Left hindlimb (tissue), 1 donor: ENCODE data around the gene CCDC124.

Experiments
- DNase-seq: peaks from one replicate; pipeline ENCODE4 v3.0.0-alpha.2; 2018

Gene CCDC124

DNA sequence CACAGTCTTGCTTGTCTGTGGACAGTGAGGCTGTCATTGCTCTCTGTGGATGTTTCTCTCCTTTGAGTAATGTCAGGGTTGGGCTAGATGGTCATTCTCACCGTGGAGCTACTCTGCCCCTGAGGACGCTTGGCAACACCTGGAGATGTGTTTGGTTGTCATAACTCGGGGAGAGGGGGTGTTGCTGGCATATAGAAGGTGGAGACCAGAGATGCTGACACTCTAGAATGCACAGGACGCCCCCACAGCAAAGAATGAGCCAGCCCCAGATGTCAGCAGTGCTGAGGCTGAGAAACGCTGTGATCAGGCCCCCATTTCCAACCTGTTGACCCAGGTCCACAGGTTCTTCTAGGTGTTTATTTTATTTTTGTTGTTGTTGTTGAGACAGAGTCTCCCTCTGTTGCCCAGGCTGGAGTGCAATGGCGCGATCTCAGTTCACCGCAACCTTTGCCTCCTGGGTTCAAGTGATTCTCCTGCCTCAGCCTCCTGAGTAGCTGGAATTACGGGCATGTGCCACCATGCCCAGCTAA lies 4.6 kb downstream of the CCDC124 start:
- no peak for DNase-seq

- DNase-seq: peak; percentile 76
Measured at GRCh38 chr19:17938092-17938845, 5.5 kb downstream of the CCDC124 start.

- no peak for DNase-seq
Measured at GRCh38 chr19:17942181-17942580, 9.4 kb downstream of the CCDC124 start.

DNA sequence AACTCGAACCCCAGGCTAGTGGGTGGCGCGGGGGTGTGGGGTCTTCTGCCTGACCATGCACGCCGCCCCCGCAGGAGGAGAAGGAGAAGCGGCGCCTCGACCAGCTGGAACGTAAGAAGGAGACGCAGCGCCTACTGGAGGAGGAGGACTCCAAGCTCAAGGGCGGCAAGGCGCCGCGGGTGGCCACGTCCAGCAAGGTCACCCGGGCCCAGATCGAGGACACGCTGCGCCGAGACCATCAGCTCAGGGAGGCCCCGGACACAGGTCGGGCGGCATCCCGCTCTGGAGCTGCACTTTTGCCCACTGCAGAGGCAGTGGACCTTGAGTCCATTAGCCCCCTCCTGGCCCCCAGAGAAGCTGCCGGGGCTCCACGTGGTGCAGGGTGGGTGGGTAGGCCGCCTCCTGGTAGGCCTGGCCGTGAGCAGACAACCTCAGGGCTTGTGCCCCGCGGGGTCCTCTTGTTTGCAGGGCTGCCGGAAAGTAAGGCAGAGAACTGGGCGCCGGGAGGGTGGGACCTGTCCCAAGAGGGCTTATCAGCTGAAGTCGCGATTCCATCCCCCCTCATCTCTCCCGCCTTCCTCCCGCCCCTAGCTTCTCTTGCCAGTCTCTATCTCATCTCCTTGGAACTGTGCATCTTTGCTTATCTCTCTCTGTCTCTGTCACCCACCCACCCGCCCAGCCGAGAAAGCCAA lies 9.9 kb downstream of the CCDC124 start:
- no peak for DNase-seq

DNA sequence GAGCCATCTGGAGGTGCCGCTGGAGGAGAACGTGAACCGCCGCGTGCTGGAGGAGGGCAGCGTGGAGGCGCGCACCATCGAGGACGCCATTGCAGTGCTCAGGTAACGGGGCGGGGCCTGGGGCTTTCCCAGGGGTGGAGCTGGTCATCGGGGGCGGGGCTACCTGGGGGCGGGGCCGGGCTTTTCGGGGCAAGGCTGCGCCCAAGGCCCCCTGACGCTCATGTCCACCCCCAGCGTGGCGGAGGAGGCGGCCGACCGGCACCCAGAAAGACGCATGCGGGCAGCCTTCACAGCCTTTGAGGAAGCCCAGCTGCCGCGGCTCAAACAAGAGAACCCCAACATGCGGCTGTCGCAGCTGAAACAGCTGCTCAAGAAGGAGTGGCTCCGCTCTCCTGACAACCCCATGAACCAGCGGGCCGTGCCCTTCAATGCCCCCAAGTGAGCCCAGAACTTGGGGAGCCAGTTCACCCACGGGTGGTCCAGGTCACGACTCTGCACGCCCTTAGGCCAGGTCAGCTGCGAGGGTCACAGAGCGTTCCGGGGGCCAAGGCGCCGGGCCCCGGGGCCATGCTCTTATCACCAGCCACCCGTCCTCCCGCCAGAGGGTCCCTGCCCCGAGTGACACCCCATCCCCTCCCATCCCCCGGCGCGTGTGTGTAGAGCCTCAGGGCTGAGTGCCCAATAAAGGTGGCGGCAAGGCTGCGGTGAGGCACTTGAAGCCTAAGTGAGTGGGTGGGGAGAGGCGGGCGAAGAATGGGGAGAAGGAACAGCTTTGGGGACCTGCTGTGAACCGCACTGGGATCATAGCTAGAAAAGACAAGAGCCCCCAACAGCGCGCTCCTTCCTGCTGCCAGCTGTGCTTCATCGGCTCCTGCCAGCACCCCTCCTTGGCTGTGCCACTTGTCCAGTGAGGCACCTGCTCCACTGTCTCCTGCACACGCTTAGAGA lies 10.7 kb downstream of the CCDC124 start:
- DNase-seq: no peak

DNA sequence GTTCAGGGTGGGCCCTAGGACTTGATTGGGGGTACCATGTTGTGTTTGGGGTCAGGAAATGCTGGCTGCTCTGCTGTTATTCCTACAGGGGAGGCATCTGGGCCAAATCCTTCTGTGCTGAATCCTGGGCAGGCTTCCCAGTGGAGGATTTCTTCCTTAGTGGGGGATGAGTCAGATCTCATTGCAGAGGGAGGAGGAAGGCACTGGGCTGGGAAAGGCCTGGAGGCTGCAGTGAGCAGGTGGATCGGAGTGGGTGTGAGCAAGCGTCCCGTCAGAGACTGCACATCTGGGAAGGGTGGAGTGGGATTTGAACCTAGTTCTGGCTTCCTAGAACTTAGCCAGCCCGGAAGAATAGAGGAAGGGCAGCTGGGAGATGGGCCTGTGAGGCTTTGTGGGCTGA lies 11.5 kb downstream of the CCDC124 start:
- DNase-seq: no peak

GRCh38 chr19:17946965-17947784 lies 14.4 kb downstream of the CCDC124 start:
- DNase-seq: no peak

DNA sequence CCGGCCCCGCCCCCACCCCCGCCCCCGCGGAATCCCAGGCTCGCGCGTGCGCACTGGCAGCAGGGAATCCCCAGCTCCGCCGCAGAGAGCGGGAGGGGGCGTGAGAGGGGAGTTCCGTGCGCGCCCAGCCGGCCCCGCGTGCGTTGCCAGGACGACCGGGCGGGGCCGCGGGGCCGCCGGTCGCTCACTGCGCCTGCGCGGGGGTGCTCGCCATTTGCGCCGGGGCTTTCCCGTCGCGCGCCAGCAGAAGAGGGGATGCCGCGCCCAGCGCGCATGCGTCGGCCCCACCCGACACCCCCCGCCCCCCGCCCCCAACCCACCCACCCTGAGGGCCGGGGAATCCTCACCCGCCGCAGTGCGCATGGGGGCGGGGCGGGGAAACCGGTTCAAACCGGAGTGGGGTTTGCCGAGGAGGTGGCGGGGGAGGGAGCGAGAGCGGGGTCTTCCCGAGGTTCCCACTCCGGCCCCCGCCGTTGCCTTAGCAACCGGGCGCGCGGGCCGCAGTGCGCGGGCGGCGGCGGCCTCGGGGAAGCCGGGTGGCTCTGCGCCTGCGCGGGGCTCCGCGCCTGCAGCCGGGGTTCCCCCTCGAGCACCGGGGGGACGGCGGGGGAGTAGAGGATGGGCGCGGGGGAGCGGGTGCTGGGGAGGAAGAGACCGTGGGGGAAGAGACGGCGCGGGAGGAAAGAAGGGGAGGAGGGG lies 15.1 kb downstream of the CCDC124 start:
- DNase-seq: peak; percentile 98

GRCh38 chr19:17948514-17948900 lies 15.7 kb downstream of the CCDC124 start:
- DNase-seq: no peak

- DNase-seq: peak; percentile 53
Measured at GRCh38 chr19:17948931-17949930, 16.4 kb downstream of the CCDC124 start.

GRCh38 chr19:17949956-17950309 lies 17.1 kb downstream of the CCDC124 start:
- DNase-seq: no peak

- no peak for DNase-seq
Measured at GRCh38 chr19:17950310-17951156, 17.7 kb downstream of the CCDC124 start.

- DNase-seq: no peak
Measured at GRCh38 chr19:17951157-17951989, 18.6 kb downstream of the CCDC124 start.

DNA sequence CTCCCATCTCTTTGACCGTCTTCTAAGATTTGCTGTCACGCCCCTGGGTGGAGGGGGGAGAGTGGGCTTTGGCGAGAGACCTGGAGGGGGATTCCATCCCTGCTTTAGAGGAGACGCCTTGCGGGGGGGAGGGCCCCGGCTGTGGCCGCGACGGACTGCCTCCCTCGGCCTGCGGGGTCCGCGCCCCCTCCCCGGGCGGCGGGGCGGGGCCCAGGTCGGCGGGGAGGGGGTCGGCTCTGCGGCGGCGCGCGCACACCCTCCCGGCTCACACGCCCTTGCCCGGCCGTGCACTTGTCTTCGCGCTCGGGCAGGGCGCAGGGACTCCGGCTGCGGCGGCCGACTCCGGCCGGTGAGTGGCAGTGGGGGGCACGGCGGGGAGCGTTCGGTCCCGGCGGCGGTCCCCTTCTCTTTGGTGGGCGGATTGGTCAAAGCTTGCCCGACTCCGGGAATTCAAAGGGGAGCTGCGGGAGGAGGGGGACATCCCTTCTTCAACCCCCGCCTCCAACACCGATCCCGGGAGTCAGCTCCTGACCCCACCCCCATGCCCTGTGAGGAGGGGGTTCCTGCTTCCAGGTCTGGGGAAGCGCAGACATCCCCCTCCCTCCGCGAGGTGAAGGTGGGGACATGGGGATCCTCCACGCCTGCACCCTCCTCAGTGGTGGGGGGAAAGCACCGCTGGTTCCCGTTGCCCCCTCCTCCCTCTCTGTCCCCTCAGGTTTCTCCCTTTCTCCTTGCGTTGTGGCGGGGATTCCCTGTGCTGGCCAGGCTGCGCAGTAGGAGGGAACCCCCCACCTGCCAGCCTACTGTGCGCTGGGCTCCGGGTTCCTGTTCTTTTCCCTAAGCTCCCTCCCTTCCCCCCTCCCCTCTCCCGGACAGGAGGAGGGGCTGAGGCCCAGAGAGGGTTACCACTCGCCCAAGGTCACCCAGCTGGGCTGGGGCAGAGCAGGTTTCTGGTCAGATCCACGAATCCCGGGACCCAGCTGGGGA lies 19.5 kb downstream of the CCDC124 start:
- no peak for DNase-seq

DNA sequence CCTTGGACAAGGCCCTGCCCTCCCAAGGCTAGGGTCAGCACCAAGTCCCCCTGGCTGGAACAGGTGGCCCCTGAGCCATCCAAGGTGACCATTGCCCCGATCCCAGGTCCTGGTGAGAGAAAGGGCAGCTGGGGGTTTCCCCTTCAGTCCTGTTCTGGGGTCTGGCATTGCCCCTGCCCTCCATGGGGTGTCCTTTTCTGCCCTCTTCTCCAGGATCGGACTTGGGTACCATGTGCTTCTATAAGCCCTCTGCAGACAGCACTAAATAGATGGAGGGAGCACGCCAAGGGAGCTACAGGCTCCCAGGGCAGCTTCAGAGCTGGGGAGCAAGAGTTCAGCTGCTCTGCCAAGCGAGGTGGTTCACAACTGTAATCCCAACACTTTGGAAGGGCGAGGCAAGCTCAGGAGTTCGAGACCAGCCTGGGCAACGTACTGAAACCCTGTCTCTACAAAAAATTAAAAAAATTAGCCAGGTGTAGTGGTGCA lies 20.5 kb downstream of the CCDC124 start:
- DNase-seq: no peak

GRCh38 chr19:17953869-17954268 lies 21.1 kb downstream of the CCDC124 start:
- DNase-seq: no peak

DNA sequence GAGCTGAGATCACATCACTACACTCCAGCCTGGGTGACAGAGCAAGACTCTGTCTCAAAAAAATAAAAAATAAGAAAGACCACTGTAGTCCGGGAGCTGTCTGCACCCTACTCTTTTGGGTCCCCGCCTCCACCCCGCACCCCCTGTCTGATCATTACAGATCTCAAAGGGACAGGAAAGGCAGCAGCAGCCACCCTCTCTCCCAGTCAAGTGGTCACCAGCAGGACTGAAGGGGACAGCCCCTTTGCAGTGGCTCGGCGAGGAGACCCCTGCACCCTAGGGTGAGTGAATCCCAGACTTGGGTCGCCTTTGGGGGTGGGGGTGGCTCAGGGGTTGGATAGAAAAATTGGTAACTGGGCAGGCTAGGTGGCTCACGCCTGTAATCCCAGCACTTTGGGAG lies 21.6 kb downstream of the CCDC124 start:
- DNase-seq: no peak
